Astrocyte (in vitro differentiated cells and primary cell): Measurements from ENCODE around the gene SPIRE1. TPM values are rescaled to one million over a fixed set of nuclear protein-coding genes. Genes with fewer than 3 reads are reported as not detected.

Experiments
- DNase-seq: peaks from one replicate; pipeline ENCODE4 v3.0.0-alpha.2; 2010; ENCODE audit warnings: low read depth
- FAIRE-seq: peaks from 2 replicates; lab custom pipeline; 2011; peaks lifted over from hg19 to GRCh38; lab: Jason Lieb, UNC
- H2AFZ ChIP-seq: 2 replicates; pipeline ENCODE4 v1.6.0; 2012; ENCODE audit warnings: low read depth, low read length, inconsistent platforms
- H3K27ac ChIP-seq: 2 replicates; pipeline ENCODE4 v1.5.1; 2011; ENCODE audit warnings: low read depth, low read length, inconsistent platforms
- H3K27me3 ChIP-seq: 2 replicates; pipeline ENCODE4 v1.6.0; 2011; ENCODE audit warnings: low read length, inconsistent platforms; ENCODE audit not compliant: insufficient read depth
- H3K36me3 ChIP-seq: 2 replicates; pipeline ENCODE4 v1.5.1; 2011; ENCODE audit warnings: low read length, inconsistent platforms; ENCODE audit not compliant: insufficient read depth
- H3K4me1 ChIP-seq: 2 replicates; pipeline ENCODE4 v1.5.1; 2011; ENCODE audit warnings: low read length, inconsistent platforms; ENCODE audit not compliant: insufficient read depth
- H3K4me2 ChIP-seq: 2 replicates; pipeline ENCODE4 v1.6.0; 2012; ENCODE audit warnings: low read length, inconsistent platforms
- H3K4me3 ChIP-seq: 2 replicates; pipeline ENCODE4 v1.5.1; 2011; ENCODE audit warnings: low read depth, mild to moderate bottlenecking, low read length, inconsistent platforms; ENCODE audit not compliant: insufficient read depth
- H3K79me2 ChIP-seq: 2 replicates; pipeline ENCODE4 v1.6.0; 2012; ENCODE audit warnings: mild to moderate bottlenecking, low read length, inconsistent platforms; ENCODE audit not compliant: insufficient read depth
- H3K9ac ChIP-seq: 2 replicates; pipeline ENCODE4 v1.6.0; 2012; ENCODE audit warnings: mild to moderate bottlenecking, low read length, inconsistent platforms
- H3K9me3 ChIP-seq: 2 replicates; pipeline ENCODE4 v1.5.1; 2012; ENCODE audit warnings: low read depth, mild to moderate bottlenecking, low read length, inconsistent platforms; ENCODE audit not compliant: insufficient read depth
- H4K20me1 ChIP-seq: 2 replicates; pipeline ENCODE4 v1.6.0; 2012; ENCODE audit warnings: low read length, inconsistent platforms; ENCODE audit not compliant: insufficient read depth
- H3K27ac Mint-ChIP-seq: one replicate; pipeline ENCODE4 v1.8.0; 2021; ENCODE audit warnings: mild to moderate bottlenecking, mixed read lengths; ENCODE audit not compliant: unreplicated experiment
- H3K27me3 Mint-ChIP-seq: one replicate; pipeline ENCODE4 v1.8.0; 2021; ENCODE audit warnings: low read depth, mixed read lengths; ENCODE audit not compliant: unreplicated experiment
- H3K36me3 Mint-ChIP-seq: one replicate; pipeline ENCODE4 v1.8.0; 2021; ENCODE audit warnings: low read depth, mixed read lengths; ENCODE audit not compliant: unreplicated experiment
- H3K4me1 Mint-ChIP-seq: one replicate; pipeline ENCODE4 v1.8.0; 2021; ENCODE audit warnings: low read depth, mixed read lengths; ENCODE audit not compliant: unreplicated experiment
- H3K4me3 Mint-ChIP-seq: one replicate; pipeline ENCODE4 v1.8.0; 2021; ENCODE audit warnings: mild to moderate bottlenecking, moderate library complexity, mixed read lengths; ENCODE audit not compliant: unreplicated experiment
- H3K9me3 Mint-ChIP-seq: one replicate; pipeline ENCODE4 v1.8.0; 2021; ENCODE audit warnings: mild to moderate bottlenecking, mixed read lengths; ENCODE audit not compliant: unreplicated experiment
- CTCF ChIP-seq: IDR thresholded peaks from 2 replicates; pipeline ENCODE4 v1.5.1; 2011; ENCODE audit warnings: low read depth, mild to moderate bottlenecking, inconsistent platforms, low read length, moderate library complexity; ENCODE audit not compliant: insufficient read depth
- EZH2 ChIP-seq: IDR thresholded peaks from 2 replicates; pipeline ENCODE4 v1.6.1; 2012; ENCODE audit warnings: mild to moderate bottlenecking, low read length, inconsistent platforms; ENCODE audit not compliant: insufficient read depth
- total RNA-seq: library from RNA; stranded (reverse); gene quantifications from 2 replicates; pipeline ENCODE4 v1.2.1, GENCODE V29; 2021

Gene SPIRE1
- total RNA-seq, 1 donor from 2014 or later: 42.0 TPM

- Mint-ChIP-seq H3K9me3 (no peaks in the 10 kb centered on the region), H3K27me3 (no peaks in the 10 kb centered on the region), H3K27ac (no peak overlapping the region), H3K36me3 (peaks cover 1% of the 10 kb centered on the region), H3K4me1 (peaks cover 29% of the 10 kb centered on the region), H3K4me3 (no peak overlapping the region)
- Histone ChIP-seq H3K4me3 (no peak overlapping the region), H3K4me1 (peaks cover 11% of the 10 kb centered on the region), H3K9ac (no peak overlapping the region), H3K27me3 (no peaks in the 10 kb centered on the region), H3K4me2 (no peak overlapping the region), H3K27ac (no peak overlapping the region), H3K36me3 (no peaks in the 10 kb centered on the region), H3K9me3 (no peaks in the 10 kb centered on the region), H2AFZ (no peak overlapping the region), H3K79me2 (peaks cover 48% of the 10 kb centered on the region), H4K20me1 (peaks cover 26% of the 10 kb centered on the region)
- DNase-seq (no peak), FAIRE-seq (no peak)
- TF ChIP-seq CTCF: no peak
- no peak for TF ChIP-seq EZH2
Measured at GRCh38 chr18:12592597-12593127, 65.2 kb downstream of the SPIRE1 start.

GRCh38 chr18:12589448-12589847 lies 68.5 kb downstream of the SPIRE1 start:
- H3K27ac Mint-ChIP-seq: no peak overlapping the region
- no peaks in the 10 kb centered on the region for H3K9me3 ChIP-seq
- H2AFZ ChIP-seq: no peak overlapping the region
- H3K4me1 Mint-ChIP-seq: peaks cover 13% of the 10 kb centered on the region
- H3K79me2 ChIP-seq: peaks cover 51% of the 10 kb centered on the region
- H3K4me1 ChIP-seq: no peaks in the 10 kb centered on the region
- no peak overlapping the region for H3K4me2 ChIP-seq
- peaks cover 24% of the 10 kb centered on the region for H4K20me1 ChIP-seq
- FAIRE-seq (no peak), DNase-seq (no peak)
- H3K27ac ChIP-seq: no peak overlapping the region
- H3K27me3 ChIP-seq: no peaks in the 10 kb centered on the region
- TF ChIP-seq CTCF: no peak
- TF ChIP-seq EZH2: no peak
- no peak overlapping the region for H3K9ac ChIP-seq
- no peak overlapping the region for H3K4me3 Mint-ChIP-seq
- no peaks in the 10 kb centered on the region for H3K36me3 ChIP-seq
- no peaks in the 10 kb centered on the region for H3K36me3 Mint-ChIP-seq
- no peaks in the 10 kb centered on the region for H3K27me3 Mint-ChIP-seq
- no peak overlapping the region for H3K4me3 ChIP-seq
- no peaks in the 10 kb centered on the region for H3K9me3 Mint-ChIP-seq

- Histone ChIP-seq H3K36me3 (no peaks in the 10 kb centered on the region), H3K9me3 (no peaks in the 10 kb centered on the region), H3K27ac (no peak overlapping the region), H4K20me1 (peaks cover 23% of the 10 kb centered on the region), H3K9ac (no peak overlapping the region), H3K27me3 (no peaks in the 10 kb centered on the region), H2AFZ (no peak overlapping the region), H3K4me2 (no peak overlapping the region), H3K79me2 (peaks cover 48% of the 10 kb centered on the region), H3K4me3 (no peak overlapping the region), H3K4me1 (no peaks in the 10 kb centered on the region)
- H3K27me3 Mint-ChIP-seq: no peaks in the 10 kb centered on the region
- TF ChIP-seq EZH2 (no peak), CTCF (no peak)
- no peaks in the 10 kb centered on the region for H3K36me3 Mint-ChIP-seq
- H3K9me3 Mint-ChIP-seq: no peaks in the 10 kb centered on the region
- no peak for DNase-seq
- no peak overlapping the region for H3K4me3 Mint-ChIP-seq
- peaks cover 13% of the 10 kb centered on the region for H3K4me1 Mint-ChIP-seq
- no peak overlapping the region for H3K27ac Mint-ChIP-seq
- FAIRE-seq: no peak
Measured at GRCh38 chr18:12586956-12587355, 71.0 kb downstream of the SPIRE1 start.
